GM18511 (cell line): ENCODE results near the gene PTCH1.

Source experiments
- ATAC-seq: cut with Tn5 transposase; IDR thresholded peaks from one replicate; pipeline ENCODE4 v1.9.1; 2021; ENCODE audit warnings: mild to moderate bottlenecking, moderate library complexity; ENCODE audit not compliant: unreplicated experiment

PTCH1 gene

DNA sequence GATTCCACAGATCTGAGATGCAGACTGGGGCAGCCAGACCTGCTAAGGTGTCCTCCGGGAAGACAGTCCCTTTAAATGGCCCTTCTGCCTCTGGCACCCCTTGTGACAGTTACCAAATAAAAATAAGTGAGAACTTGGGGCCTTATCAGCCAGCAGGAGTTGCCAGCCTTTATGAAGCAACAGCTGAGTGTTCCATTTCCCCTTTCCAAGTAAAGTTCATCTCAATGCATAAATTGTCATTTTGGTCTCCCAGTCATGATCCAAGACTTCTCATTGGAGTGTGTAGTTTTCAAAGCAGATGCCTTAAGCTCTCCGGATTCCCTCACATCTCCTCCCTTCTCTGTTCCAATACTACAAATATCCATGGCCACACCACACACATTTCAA lies 4.1 kb downstream of the PTCH1 start:
- no peak for ATAC-seq

GRCh38 chr9:95511952-95512708 lies 4.6 kb downstream of the PTCH1 start:
- no peak for ATAC-seq

GRCh38 chr9:95511616-95511931 lies 5.2 kb downstream of the PTCH1 start:
- ATAC-seq = no peak

DNA sequence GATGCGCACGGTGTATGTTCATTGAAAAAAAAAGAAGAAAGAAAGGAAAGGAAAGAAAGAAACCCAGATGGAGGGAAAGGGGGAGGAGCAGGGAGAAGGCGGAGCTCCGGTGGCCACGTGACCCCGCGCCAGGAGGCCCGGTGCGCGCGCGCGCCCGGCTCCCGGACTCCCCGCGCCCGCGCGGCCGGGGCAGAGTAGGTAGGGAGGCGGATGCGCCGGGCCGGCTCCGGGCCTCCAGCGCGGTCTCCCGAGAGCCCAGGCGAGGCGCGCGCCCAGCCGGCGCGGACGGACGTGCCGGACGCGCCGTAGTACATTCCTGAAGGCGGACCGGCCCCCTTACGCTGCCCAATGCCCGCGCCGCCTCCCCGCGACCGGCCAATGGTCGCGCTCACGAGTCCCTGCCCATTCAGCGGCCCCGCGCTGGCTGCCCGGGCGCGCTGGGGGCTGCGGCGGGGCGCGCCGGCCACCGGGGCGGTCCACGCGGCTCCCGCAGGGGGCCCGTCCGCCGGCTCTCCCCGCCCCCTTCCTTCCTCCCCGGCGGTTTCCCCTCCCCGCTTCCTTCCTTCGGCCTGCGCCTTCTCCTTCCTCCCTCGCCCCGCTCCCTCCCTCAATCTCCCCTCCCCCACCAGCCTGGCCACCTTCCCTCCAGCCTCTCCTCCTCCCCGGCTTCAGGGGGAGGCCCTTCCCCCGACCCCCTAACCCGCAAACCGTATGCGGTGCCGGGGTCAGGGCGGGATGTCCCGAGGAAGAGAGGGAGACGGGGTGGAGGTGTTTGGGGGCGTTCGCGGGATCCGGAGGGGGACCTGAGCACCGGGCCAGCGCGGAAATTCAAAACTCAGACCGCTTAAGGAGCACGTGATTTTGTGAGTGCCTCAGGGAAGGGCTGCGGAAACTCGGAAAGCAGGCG lies 5.8 kb downstream of the PTCH1 start:
- ATAC-seq = peak; percentile 41

DNA sequence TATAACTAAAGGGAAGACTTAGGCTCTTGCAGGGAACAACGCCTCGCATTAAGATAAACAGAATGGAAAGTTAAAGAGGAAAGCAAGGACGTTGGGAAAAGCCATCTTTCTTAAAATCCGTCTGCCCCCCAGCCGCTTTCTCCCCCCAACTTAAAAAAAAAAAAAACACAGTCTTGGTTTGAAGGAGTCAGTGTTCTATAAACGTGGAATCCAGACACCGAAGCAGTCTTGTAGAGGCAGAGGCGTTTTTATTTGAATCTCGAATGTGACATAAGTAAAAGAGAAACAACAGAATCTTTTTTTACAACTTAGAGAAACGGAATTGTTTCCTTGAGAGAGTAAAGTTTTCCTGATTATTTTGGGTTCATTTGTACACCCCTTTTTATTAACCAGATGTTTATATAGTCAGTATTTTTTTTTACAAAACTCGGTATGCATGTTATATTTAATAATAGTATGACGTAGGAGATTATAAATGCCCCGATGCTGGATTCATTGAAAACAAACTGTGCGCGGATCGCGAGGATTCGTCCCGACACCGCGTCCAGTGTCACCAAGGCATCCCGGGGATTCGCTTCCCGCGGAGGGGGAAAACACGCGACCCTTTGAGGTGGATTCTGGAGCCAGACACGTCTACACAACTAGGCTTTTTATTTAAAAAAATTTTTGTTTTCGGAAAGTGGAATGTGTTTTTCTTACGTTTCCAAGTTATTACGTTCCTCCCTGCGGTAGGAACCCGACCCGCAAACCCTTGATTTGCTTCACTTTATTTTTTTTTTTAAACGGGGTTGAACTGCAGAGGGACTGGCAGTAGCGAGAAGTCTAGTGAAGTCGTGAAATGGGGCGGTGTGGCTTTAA lies 6.7 kb downstream of the PTCH1 start:
- no peak for ATAC-seq

DNA sequence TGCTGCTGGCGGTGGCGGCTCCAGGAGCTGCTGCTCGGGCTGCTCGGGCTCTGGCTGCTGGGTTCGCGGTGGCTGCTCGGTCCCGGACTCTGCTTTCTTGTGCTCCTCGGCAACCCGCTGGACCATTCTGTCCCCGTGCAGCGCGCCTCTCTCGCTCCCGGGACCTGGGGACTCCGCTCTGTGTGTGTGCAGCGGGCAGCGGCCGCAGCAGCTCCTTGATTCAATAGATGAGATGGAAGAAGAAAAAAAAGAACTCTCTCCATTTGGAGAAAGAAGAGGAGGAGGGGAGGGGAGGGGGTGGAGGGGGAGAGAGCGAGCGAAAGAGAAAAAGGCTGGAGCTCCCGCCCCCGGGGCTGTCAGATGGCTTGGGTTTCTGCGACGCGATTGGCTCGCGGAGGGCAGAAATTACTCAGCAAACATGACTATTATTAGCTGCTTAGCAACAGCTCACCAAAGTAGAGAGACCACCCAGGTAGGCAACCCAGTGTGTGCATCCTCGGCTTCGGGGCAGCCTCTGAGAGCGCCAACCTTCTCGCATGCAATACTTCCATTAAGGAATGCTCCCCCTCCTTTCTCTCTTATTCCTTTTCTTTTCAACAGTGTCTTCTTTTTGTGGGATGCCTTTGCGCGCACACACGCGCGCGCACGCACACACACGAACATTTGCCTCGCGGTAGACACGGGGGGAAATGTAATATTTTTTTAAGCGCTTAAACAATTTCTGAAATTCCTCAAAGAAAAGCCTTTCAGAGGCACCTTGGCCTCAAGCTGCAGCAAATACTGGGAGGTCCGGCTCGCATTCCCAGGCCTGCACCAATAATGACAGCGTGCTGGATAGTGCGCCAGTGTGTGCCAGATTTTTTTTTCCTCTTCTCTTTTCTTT lies 7.6 kb downstream of the PTCH1 start:
- ATAC-seq = peak; percentile 45

GRCh38 chr9:95508242-95508967 lies 8.4 kb downstream of the PTCH1 start:
- ATAC-seq = no peak

DNA sequence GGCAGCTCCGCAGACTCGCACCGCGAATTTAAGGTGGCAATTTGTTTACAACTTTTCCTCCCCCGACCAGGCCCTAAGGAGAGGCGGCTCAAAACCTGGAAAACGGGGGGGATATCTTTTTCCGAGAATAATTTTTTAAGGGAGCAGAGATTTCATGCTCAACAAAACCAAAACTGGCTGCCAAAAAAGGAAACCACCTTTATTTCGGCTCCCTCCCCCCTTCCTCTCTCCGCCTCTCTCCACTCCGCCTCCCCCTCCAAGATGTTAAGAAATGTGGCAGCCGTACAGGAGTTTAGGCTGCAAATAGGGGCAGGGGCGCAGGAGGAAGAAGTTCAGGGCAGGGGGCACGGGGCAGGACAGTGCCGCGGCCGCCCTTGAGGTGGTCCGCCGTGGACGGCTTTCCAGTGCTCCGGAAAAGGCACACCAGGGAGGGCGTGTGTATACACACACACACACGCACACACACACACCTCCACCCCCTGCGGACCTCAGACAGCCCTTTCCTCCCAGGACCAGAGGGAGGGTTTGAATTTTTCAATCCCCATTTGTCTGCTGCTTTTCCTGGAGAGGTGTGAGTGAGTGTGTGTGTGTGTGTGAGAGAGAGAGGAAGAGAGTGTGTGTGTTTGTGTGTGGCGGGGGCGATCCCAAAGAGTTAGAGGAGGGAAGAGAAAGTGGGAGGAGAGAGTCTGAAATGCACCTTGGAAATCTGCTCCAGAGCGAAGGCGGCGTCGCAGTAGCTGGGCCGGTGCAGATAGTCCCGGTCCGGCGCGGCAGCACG lies 9.1 kb downstream of the PTCH1 start:
- ATAC-seq = no peak

DNA sequence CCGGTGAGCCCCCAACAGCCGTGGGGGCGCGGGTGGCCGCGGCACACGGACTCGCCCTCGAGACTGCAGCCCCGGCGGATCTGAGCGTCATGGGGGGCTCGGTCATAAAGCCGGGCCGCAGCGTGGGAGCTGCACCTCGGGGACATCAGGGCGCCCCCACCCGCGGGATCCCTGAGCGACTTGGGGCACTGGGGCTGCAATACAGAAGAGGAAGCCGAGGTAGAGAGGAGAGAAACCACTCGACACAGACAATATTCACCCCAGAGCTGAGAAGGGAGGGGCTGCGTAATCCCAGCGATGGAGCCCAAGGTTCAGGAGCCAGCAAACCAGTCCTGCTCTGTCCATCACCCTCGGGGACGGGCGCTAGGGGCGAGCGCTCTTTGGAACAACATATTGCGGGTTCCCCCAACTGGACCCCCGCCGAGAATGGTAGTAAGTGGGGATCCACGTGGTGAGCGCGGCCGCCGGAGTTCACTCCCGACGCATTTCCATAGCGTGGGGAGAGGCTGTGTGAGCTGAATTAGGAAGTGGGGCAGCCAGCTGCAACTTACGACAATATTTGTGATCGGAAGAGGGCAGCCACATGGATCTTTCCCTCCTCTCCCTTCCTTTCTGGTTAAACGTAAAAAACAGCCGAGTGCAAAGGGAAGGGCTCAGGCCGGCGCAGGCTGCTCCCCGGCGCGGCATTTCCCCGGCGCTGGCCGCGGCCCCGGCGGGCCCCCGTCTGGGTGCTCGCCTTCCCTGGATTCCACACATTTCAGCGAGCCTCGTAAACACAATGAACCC lies 9.9 kb downstream of the PTCH1 start:
- no peak for ATAC-seq

GRCh38 chr9:95506428-95506677 lies 10.4 kb downstream of the PTCH1 start:
- no peak for ATAC-seq

DNA sequence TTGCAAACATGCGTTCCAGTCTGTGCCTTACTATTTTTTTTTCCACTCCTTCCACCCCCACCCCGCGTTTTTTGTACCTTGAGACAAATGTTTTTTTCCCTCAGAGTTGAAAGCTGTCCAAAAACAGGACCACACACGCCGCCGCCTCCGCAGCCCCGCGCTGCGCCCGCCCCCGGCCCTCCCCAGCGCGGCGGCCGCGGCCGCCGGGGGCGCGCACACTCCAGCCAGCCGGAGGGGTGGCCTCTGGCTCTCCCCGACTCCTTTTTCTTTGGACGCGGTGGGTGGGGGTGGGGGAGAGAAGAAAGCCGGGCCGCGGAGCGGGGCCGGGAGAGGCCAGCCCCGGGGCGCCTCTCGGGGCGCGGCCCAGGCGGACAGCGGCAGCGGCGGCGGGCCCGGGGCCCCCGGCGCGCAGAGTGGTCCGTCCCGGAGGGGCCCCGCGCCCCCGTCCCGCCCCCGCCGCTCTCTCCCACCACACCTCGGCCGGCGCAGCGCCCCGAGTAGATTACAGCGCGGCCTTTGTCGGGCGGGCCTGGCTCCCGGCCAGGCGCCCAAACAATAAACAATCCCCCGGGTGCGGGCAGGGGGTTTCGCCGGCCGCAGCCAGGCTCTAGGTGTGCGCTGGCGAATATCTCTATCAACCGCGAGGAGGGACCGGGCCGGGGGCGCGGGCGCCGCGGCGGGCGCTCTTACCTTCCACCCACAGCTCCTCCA lies 10.9 kb downstream of the PTCH1 start:
- peak; percentile 27 for ATAC-seq

- no peak for ATAC-seq
These were observed 11.6 kb downstream of the PTCH1 start for GRCh38 chr9:95505072-95505716.

DNA sequence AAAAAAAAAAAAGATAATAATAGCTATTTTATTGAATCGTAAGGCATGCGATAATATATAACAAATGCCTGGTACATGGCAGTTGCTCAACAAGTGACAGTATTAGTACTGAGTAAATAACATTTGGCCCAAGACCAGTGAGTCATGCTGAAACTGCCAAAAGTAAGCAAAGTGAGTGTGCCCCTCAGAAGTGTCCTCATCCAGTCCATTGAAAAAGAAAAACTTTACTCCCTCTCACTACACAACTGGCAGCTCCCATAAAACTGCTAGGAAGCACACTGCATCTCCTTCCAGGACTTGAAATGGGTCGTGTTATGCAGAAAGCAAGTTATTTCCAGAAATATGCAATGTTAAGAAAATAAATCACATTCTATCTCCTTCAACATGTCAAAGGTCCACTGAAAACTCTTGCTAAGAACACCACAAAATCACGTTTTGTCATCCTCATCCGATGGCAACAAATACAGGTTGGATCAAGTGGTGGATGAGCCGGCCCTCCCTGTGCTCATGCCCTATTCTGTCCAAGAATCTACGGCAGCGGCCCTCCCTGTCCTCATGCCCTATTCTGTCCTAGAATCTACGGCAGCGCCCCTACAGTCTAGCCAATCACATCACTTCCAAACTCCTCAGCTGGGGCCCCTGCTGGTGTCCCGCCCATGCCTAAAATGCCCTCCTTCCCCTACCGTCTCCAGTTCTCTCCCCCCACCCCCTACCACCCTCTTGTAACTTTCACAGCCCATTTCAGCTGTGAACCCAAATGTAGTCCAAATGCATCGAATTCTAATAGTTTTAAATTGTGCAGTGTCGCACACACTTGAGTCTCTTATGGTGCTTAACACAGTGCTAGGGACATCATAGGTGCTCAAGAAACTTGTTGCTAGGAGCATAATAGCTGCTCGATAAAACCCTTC lies 12.5 kb downstream of the PTCH1 start:
- no peak for ATAC-seq

DNA sequence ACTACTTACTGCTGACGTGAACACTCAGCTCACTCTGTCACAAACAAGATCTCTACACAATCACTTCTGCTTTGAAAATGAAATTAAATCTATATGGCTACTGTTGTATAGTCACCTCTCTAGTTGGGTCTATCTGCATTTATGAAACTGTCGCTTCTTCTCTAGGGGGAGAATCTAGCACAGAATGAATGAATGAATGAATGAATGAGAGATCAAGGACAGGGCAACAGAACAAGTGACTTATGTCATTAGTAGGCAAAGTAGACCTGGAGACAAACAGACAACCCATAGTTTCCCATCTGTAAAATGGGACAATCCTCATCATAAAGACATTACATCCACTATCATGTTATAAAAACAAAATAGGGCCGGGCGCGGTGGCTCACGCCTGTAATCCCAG lies 13.4 kb downstream of the PTCH1 start:
- ATAC-seq = no peak

DNA sequence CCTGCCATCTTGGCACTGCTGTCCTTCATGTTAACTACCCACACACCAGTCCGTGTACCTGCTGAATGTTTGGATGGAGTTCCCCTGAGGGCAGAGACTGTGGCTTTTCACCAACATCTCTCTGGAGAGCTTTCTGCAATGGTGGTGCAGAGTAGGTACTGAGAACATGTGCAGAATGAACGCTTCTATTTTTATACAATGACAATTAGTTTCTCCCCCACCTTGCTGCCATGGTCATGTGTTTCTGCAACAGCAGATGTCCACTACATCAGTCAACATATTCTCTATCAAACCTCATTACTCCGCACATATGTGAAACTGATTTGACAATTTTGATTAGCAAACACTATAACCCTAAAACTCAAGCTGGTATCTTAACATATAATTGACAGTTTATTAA lies 14.5 kb downstream of the PTCH1 start:
- no peak for ATAC-seq

- no peak for ATAC-seq
These were observed 16.9 kb downstream of the PTCH1 start for GRCh38 chr9:95499847-95500246.
